ENCODE measurements around the gene PDE10A.

PDE10A gene

DNA sequence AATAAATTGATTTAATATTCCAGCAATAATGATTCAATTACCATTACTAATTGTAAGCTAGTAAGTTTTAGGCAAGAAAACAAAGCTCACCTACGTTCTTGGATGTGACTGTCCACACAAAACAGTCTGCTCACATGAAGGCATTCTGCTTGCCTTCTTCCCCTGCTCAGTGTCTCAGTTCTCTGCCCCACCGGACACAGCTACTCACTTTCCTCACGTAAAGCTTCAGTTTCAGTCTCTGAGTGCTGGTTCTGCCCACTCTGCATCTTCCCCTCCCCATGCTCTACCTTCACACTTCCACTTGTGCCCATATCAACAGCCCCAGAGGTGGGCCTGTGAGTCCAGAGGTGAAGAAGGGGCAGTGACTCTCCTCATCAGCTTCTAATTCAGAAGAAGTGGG is 279.7 kb downstream of the PDE10A start:
- Histone ChIP-seq H3K4me1 (ENCODE audit: control insufficient read depth, insufficient read depth, low read length) (no peaks in the 10 kb centered on the region), H3K4me3 (ENCODE audit: low read depth, low read length) (no peak overlapping the region), H3K36me3 (ENCODE audit: control insufficient read depth, insufficient read depth, low read length) (no peaks in the 10 kb centered on the region), H3K9me3 (ENCODE audit: control insufficient read depth, insufficient read depth, low read length) (no peaks in the 10 kb centered on the region), H3K9ac (ENCODE audit: low read depth, low read length) (no peak overlapping the region), H3K27me3 (ENCODE audit: control insufficient read depth, insufficient read depth, low read length) (no peaks in the 10 kb centered on the region)

DNA sequence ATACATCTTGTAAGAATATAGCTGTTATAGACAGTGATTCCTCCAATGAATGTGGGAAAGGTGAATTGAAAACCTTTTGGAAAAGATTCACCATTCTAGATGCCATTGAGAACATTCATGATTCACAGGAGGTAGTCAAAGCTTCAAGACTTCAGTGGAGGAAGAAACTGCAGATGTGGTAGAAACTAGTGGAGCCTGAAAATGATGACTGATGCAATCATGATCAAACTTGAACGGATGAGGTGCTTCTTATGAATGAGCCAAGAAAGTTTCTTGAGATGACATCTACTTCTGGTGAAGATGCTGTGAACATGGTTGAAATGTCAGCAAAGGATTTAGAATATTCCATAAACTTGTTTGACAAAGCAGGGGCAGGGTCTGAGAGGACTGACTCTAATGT is 286.9 kb downstream of the PDE10A start:
- H3K4me1 ChIP-seq (ENCODE audit: control insufficient read depth, insufficient read depth, low read length), result no peaks in the 10 kb centered on the region
- H3K4me3 ChIP-seq (ENCODE audit: low read depth, low read length), result no peak overlapping the region
- H3K36me3 ChIP-seq (ENCODE audit: control insufficient read depth, insufficient read depth, low read length), result no peaks in the 10 kb centered on the region
- no peak overlapping the region for H3K9ac ChIP-seq (ENCODE audit: low read depth, low read length)
- no peaks in the 10 kb centered on the region for H3K9me3 ChIP-seq (ENCODE audit: control insufficient read depth, insufficient read depth, low read length)
- H3K27me3 ChIP-seq (ENCODE audit: control insufficient read depth, insufficient read depth, low read length), result no peaks in the 10 kb centered on the region

DNA sequence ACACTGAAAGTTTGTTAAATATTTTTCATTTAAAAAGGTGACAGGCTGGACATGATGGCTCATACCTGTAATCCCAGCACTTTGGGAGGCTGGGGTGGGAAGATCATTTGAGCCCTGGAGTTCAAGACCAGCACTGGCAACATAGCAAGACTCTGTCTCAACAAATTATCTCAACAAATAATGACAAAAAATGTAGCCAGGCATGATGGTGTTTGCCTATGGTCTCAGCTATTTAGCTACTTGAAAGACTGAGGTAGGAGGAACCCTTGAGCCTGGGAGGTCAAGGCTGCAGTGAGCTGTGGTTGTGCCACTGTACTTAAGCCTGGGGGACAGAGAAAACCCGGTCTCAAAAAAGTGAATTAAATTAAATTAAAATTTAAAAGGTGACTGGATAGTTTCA is 297.7 kb downstream of the PDE10A start:
- no peaks in the 10 kb centered on the region for H3K36me3 ChIP-seq (ENCODE audit: control insufficient read depth, insufficient read depth, low read length)
- H3K9ac ChIP-seq (ENCODE audit: low read depth, low read length), result no peak overlapping the region
- no peak overlapping the region for H3K4me3 ChIP-seq (ENCODE audit: low read depth, low read length)

DNA sequence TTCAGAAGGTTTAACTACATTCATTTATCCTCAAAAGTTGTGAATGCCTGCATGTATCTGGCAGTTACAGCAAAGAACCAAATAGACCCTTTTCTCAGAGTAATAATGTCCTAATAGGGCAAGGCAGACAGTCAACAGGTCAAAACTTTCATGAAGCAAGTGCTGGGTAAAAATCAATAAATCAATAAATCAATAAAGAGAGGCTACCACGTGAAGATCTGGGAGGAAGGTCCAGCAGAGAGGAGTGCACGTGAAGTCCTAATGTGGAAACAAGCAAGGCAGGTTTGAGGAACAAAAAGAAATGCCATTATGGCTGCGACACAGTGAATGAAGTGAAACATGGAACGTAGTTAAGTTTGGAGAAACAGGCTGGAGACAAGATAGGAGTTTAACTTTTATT is 317.3 kb downstream of the PDE10A start:
- H3K9ac ChIP-seq (ENCODE audit: low read depth, low read length), result no peak overlapping the region
- H3K9me3 ChIP-seq (ENCODE audit: control insufficient read depth, insufficient read depth, low read length), result no peaks in the 10 kb centered on the region
- H3K36me3 ChIP-seq (ENCODE audit: control insufficient read depth, insufficient read depth, low read length), result no peaks in the 10 kb centered on the region
- H3K4me1 ChIP-seq (ENCODE audit: control insufficient read depth, insufficient read depth, low read length), result no peaks in the 10 kb centered on the region
- H3K27me3 ChIP-seq (ENCODE audit: control insufficient read depth, insufficient read depth, low read length), result no peaks in the 10 kb centered on the region
- no peak overlapping the region for H3K4me3 ChIP-seq (ENCODE audit: low read depth, low read length)

More for the DNA sequence above, 297.7 kb downstream of the PDE10A start:
- H3K9me3 ChIP-seq (ENCODE audit: control insufficient read depth, insufficient read depth, low read length), result no peaks in the 10 kb centered on the region
- H3K4me1 ChIP-seq (ENCODE audit: control insufficient read depth, insufficient read depth, low read length), result no peaks in the 10 kb centered on the region
- H3K27me3 ChIP-seq (ENCODE audit: control insufficient read depth, insufficient read depth, low read length), result no peaks in the 10 kb centered on the region

DNA sequence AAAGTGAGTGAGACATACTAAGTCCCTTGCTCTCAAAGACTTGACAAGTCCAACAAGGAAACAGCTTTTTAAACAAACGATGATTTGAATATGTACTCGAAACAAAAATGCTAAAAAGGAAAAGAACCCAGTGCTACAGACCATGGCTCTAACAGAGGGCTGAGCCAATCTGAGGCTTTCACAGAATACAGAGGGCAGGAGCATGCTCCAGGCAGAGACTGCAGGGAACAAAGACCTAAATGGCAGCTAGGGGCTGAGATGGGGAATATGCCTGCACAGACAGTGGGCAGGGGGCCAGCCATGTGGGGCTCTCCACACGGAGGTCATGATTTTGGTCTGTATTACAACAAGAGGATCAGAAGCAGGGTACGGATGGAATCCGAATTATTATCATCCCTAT is 322.5 kb downstream of the PDE10A start:
- no peaks in the 10 kb centered on the region for H3K27me3 ChIP-seq (ENCODE audit: control insufficient read depth, insufficient read depth, low read length)
- no peaks in the 10 kb centered on the region for H3K36me3 ChIP-seq (ENCODE audit: control insufficient read depth, insufficient read depth, low read length)
- H3K9ac ChIP-seq (ENCODE audit: low read depth, low read length), result no peak overlapping the region
- no peak overlapping the region for H3K4me3 ChIP-seq (ENCODE audit: low read depth, low read length)
- no peaks in the 10 kb centered on the region for H3K9me3 ChIP-seq (ENCODE audit: control insufficient read depth, insufficient read depth, low read length)
- H3K4me1 ChIP-seq (ENCODE audit: control insufficient read depth, insufficient read depth, low read length), result no peaks in the 10 kb centered on the region

DNA sequence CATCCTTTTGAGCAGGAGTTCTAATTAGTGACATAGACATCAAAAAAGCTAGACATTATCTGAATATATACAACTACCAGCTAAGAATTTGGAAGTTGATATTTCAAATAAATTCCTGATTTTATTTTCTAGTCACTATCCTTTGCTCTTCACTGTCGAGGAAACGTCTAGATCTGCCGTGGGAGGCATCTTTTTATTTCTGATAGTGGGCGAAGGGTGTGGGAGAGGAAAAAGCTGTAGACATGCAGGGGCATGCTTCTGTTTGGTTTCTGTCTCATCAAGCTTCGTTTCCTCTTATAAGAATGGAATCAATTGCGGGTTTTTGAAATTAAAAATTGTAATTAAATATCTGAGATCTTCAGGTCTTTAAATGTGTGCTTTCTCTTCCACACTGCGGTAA is 337.4 kb downstream of the PDE10A start:
- H3K4me1 ChIP-seq (ENCODE audit: control insufficient read depth, insufficient read depth, low read length), result no peaks in the 10 kb centered on the region
- no peak overlapping the region for H3K4me3 ChIP-seq (ENCODE audit: low read depth, low read length)
- no peak overlapping the region for H3K9ac ChIP-seq (ENCODE audit: low read depth, low read length)
- no peaks in the 10 kb centered on the region for H3K36me3 ChIP-seq (ENCODE audit: control insufficient read depth, insufficient read depth, low read length)
- H3K9me3 ChIP-seq (ENCODE audit: control insufficient read depth, insufficient read depth, low read length), result no peaks in the 10 kb centered on the region
- no peaks in the 10 kb centered on the region for H3K27me3 ChIP-seq (ENCODE audit: control insufficient read depth, insufficient read depth, low read length)

DNA sequence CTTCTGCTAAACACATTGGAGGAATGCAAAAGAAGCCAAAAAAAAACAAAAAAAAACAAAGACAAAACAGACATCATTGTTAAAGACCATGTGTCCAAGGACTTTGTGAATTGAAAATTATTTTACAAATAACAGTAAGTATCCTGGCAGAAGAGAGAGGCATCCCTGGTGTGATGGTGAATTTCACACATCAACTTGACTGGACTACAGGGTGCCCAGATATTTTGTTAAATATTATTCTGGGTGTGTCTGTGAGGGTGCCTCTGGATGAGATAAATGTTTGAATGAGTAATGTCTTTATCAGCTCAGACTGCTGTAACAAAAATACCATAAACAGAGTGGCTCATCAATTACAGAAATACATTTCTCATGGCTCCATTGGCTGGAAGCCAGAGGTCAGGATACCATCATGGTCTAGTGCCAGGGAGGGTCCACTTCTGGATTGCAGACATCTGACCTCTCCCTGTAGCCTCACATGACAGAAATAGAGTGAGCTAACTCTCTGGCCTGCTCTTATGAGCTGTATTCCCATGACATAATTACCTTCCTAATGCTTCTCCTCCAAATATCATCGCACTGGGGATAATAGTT is 341.4 kb downstream of the PDE10A start:
- no peaks in the 10 kb centered on the region for H3K36me3 ChIP-seq (ENCODE audit: control insufficient read depth, insufficient read depth, low read length)
- H3K9me3 ChIP-seq (ENCODE audit: control insufficient read depth, insufficient read depth, low read length), result no peaks in the 10 kb centered on the region
- no peaks in the 10 kb centered on the region for H3K4me1 ChIP-seq (ENCODE audit: control insufficient read depth, insufficient read depth, low read length)
- H3K27me3 ChIP-seq (ENCODE audit: control insufficient read depth, insufficient read depth, low read length), result no peaks in the 10 kb centered on the region
- H3K9ac ChIP-seq (ENCODE audit: low read depth, low read length), result no peak overlapping the region
- H3K4me3 ChIP-seq (ENCODE audit: low read depth, low read length), result no peak overlapping the region

DNA sequence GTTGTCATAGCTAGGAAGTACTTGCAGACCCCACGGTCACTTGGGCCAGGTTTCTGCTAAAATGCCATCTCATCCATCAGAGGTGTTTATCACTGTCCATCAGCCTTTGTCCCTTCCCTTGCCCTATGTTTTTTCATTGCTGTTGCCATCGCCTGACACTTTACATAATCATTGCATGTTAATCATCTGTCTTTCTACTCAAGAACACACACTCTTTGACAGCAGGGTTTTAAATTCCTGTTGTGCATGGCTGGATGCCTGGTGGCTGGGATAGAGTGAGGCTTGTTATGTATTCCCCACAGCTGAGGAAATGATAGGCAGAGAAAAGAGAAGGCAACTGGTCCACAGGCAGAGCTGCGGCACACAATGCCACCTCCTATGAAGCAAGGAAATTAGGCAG is 341.9 kb downstream of the PDE10A start:
- no peaks in the 10 kb centered on the region for H3K9me3 ChIP-seq (ENCODE audit: control insufficient read depth, insufficient read depth, low read length)
- H3K4me1 ChIP-seq (ENCODE audit: control insufficient read depth, insufficient read depth, low read length), result no peaks in the 10 kb centered on the region
- H3K27me3 ChIP-seq (ENCODE audit: control insufficient read depth, insufficient read depth, low read length), result no peaks in the 10 kb centered on the region
- no peak overlapping the region for H3K9ac ChIP-seq (ENCODE audit: low read depth, low read length)
- H3K4me3 ChIP-seq (ENCODE audit: low read depth, low read length), result no peak overlapping the region
- H3K36me3 ChIP-seq (ENCODE audit: control insufficient read depth, insufficient read depth, low read length), result no peaks in the 10 kb centered on the region

DNA sequence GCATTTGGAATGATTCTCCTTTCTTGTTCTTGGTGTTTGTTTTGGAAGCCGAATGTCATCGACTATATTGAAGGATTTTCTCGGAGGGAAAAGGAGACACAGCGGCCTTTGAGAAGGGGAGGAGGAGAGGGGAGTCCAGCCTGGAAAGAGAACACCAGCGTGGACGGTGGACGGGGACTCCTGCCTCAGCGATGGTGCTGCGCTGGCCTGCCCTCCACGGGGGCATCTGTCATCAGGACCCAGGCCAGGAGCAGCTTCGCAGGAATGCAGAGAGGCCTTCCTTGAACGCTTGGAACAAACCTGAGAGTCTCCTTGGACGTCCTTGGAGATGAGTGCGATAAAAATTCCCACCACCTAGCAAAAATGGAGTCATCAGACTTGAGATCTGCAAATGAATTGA is 345.3 kb downstream of the PDE10A start:
- no peaks in the 10 kb centered on the region for H3K4me1 ChIP-seq (ENCODE audit: control insufficient read depth, insufficient read depth, low read length)
- no peak overlapping the region for H3K9ac ChIP-seq (ENCODE audit: low read depth, low read length)
- no peaks in the 10 kb centered on the region for H3K36me3 ChIP-seq (ENCODE audit: control insufficient read depth, insufficient read depth, low read length)
- no peaks in the 10 kb centered on the region for H3K9me3 ChIP-seq (ENCODE audit: control insufficient read depth, insufficient read depth, low read length)
- H3K27me3 ChIP-seq (ENCODE audit: control insufficient read depth, insufficient read depth, low read length), result no peaks in the 10 kb centered on the region
- H3K4me3 ChIP-seq (ENCODE audit: low read depth, low read length), result no peak overlapping the region

DNA sequence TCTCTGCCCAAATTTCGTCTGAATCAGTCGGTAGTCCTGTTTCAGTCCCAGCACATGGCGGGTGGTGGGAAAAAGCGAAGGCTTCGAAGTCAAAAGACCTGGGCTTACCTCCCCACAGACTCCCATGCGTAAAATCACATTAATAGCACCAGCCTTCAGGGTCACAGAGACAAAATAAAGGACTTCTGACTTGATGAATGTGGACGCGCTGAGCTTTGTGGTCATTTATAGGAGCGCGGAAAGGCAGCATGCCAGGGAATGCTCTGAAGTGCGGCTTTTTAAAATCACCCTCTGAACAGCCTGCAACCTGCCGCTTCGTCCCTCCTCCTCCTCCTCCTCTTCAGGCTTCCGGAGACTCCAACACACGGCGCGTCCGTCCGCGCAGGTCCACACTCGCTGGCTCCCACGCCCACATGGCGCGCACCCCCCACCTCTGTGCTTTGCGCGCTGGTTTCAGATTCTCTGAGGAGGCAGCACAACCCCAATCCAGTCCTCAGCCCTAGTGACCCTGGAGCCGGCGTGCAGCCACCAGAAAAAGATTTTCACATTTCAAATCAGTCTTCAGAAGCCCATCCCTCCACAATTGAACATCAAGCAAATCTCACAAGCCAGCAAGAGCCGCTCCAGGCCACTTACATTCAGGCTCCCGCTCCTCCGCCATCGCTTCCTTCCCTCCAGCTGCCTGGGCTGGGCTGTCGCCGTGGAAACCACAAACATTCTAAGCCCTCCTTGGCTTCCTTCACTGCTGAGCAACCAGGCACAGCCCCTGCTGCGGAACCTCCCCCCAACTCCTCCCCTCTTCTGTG is 353.9 kb downstream of the PDE10A start, which contains the start of gene C6orf118:
TSS of gene C6orf118 (minus strand) at position 680 of the 806 bp plus-strand sequence. CDS start at position 661, 19 bp downstream.
- H3K9ac ChIP-seq (ENCODE audit: low read depth, low read length), result no peak within 1 kb of the TSS
- H3K4me1 ChIP-seq (ENCODE audit: control insufficient read depth, insufficient read depth, low read length), result no peaks in the 10 kb centered on the region
- no peaks in the 10 kb centered on the region for H3K36me3 ChIP-seq (ENCODE audit: control insufficient read depth, insufficient read depth, low read length)
- no peaks in the 10 kb centered on the region for H3K9me3 ChIP-seq (ENCODE audit: control insufficient read depth, insufficient read depth, low read length)
- H3K4me3 ChIP-seq (ENCODE audit: low read depth, low read length), result peak within 1 kb of the TSS; percentile 62
- peaks cover 22% of the 10 kb centered on the region for H3K27me3 ChIP-seq (ENCODE audit: control insufficient read depth, insufficient read depth, low read length)

DNA sequence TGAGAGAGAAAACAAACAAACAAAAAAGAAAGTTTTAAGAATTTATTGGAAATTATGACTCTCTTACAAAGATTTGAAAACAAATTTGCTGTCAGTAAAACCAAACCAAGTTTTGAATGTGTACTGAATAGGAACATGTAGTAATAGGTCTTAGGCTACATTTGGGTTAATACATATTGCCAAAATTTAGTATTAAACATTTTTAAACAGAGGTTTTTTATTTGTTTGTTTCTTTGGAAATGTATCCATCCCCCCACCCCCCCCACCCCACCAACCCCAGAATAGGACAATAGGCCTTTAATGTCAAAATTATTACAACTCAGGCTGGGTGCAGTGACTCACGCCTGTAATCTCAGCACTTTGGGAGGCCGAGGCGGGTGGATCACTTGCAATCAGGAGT is 356.1 kb downstream of the PDE10A start:
- H3K4me1 ChIP-seq (ENCODE audit: control insufficient read depth, insufficient read depth, low read length), result no peaks in the 10 kb centered on the region
- H3K9ac ChIP-seq (ENCODE audit: low read depth, low read length), result no peak overlapping the region
- no peaks in the 10 kb centered on the region for H3K36me3 ChIP-seq (ENCODE audit: control insufficient read depth, insufficient read depth, low read length)
- H3K9me3 ChIP-seq (ENCODE audit: control insufficient read depth, insufficient read depth, low read length), result no peaks in the 10 kb centered on the region
- H3K27me3 ChIP-seq (ENCODE audit: control insufficient read depth, insufficient read depth, low read length), result peaks cover 22% of the 10 kb centered on the region
- no peak overlapping the region for H3K4me3 ChIP-seq (ENCODE audit: low read depth, low read length)

Measured in iPS-15b (cell line).